Endothelial cell of umbilical vein (primary cell): ENCODE measurements around the gene MBL2. TPM values are rescaled to one million over a fixed set of nuclear protein-coding genes. Genes with fewer than 3 reads are reported as not detected.

Source experiments
- BruUV-seq: library from RNA; stranded (reverse); fragments of 400-500 nt; replicated peaks from 2 replicates; lab custom pipeline; 2021; lab: Mats Ljungman, UMichigan
- CTCF ChIA-PET: fragments of 300-600, 350-600 bp; sonication (Branson Sonifier 250); formaldehyde crosslinking; loops from one replicate; lab custom pipeline; 2021; ENCODE audit warnings: antibody characterized with exemption, inconsistent platforms; lab: Charles Lee
- POLR2A ChIA-PET: fragments of 300-600, 350-600 bp; sonication (Branson Sonifier 250); formaldehyde crosslinking; loops from one replicate; lab custom pipeline; 2021; ENCODE audit warnings: antibody characterized with exemption, inconsistent platforms; lab: Charles Lee
- DNase-seq: peaks from one replicate; pipeline ENCODE4 v3.0.0-alpha.2; 2011; ENCODE audit warnings: low read depth, low spot score
- FAIRE-seq: peaks from 2 replicates; lab custom pipeline; 2011; peaks lifted over from hg19 to GRCh38; lab: Jason Lieb, UNC
- H2AFZ ChIP-seq: 2 replicates; pipeline ENCODE4 v1.6.0; 2012; ENCODE audit warnings: low read depth, low read length, control low read depth, inconsistent platforms
- H3K27ac ChIP-seq: 2 replicates; pipeline ENCODE4 v1.5.1; 2011; ENCODE audit warnings: low read depth, mild to moderate bottlenecking, control low read depth, low read length, moderate library complexity; ENCODE audit not compliant: insufficient read depth
- H3K27me3 ChIP-seq, 2 experiments: 2 replicates each; pipeline versions ENCODE4 v1.6.0 to v1.6.1; 2011; ENCODE audit warnings: low read length in 2 of 2, mixed read lengths in 1 of 2; ENCODE audit not compliant: control insufficient read depth in 2 of 2, insufficient read depth in 2 of 2
- H3K36me3 ChIP-seq, 2 experiments: 2 replicates in 1 of 2; 3 replicates in 1 of 2; pipeline ENCODE4 v1.5.1; 2011; ENCODE audit warnings: low read length in 2 of 2, mild to moderate bottlenecking in 1 of 2, moderate library complexity in 1 of 2; ENCODE audit not compliant: control insufficient read depth in 2 of 2, insufficient read depth in 2 of 2; ENCODE audit errors: extremely low read depth in 1 of 2
- H3K4me1 ChIP-seq: 3 replicates; pipeline ENCODE4 v1.5.1; 2011; ENCODE audit warnings: mild to moderate bottlenecking, low read length; ENCODE audit not compliant: control insufficient read depth, insufficient read depth; ENCODE audit errors: extremely low read depth
- H3K4me2 ChIP-seq: 2 replicates; pipeline ENCODE4 v1.6.1; 2011; ENCODE audit warnings: low read length, control low read depth, mixed read lengths; ENCODE audit not compliant: insufficient read depth
- H3K4me3 ChIP-seq, 3 experiments: fragments of 200-600 bp in 1 of 3; sonication (generic), shearing (Covaris generic) in 1 of 3; replicated peaks in 1 of 3; 2 replicates each; pipeline ENCODE4 v1.5.1; 2011 to 2016; ENCODE audit warnings: control low read depth in 3 of 3, low read length in 3 of 3, mild to moderate bottlenecking in 2 of 3, inconsistent platforms in 1 of 3, low read depth in 1 of 3, moderate library complexity in 1 of 3; ENCODE audit not compliant: insufficient read depth in 1 of 3
- H3K79me2 ChIP-seq: 2 replicates; pipeline ENCODE4 v1.6.0; 2012; ENCODE audit warnings: low read length, inconsistent platforms; ENCODE audit not compliant: control insufficient read depth, insufficient read depth
- H3K9ac ChIP-seq: replicated peaks from 2 replicates; pipeline ENCODE3; 2011; ENCODE audit warnings: low read length, control low read depth; ENCODE audit not compliant: insufficient read depth; ENCODE audit errors: extremely low read depth
- H3K9me1 ChIP-seq: replicated peaks from 3 replicates; pipeline ENCODE4 v1.6.0; 2011; ENCODE audit warnings: mild to moderate bottlenecking, low read length; ENCODE audit not compliant: control insufficient read depth, insufficient read depth; ENCODE audit errors: extremely low read depth
- H3K9me3 ChIP-seq: replicated peaks from 2 replicates; pipeline ENCODE4 v1.5.1; 2012; ENCODE audit warnings: low read length, inconsistent platforms; ENCODE audit not compliant: control insufficient read depth, insufficient read depth
- H4K20me1 ChIP-seq: replicated peaks from 2 replicates; pipeline ENCODE3; 2011; ENCODE audit warnings: mild to moderate bottlenecking, low read length; ENCODE audit not compliant: control insufficient read depth, insufficient read depth; ENCODE audit errors: extremely low read depth
- EZH2 ChIP-seq: IDR thresholded peaks from 2 replicates; pipeline ENCODE4 v1.6.1; 2012; ENCODE audit warnings: borderline replicate concordance, low read depth, mild to moderate bottlenecking, moderate library complexity, low read length, inconsistent platforms; ENCODE audit not compliant: severe bottlenecking
- FOS ChIP-seq: IDR thresholded peaks from 2 replicates; pipeline ENCODE4 v1.6.1; 2011; ENCODE audit warnings: mild to moderate bottlenecking, low read length, moderate library complexity, borderline replicate concordance; ENCODE audit not compliant: insufficient read depth
- GATA2 ChIP-seq: IDR thresholded peaks from 2 replicates; pipeline ENCODE4 v1.7.0; 2011; ENCODE audit warnings: low read depth, mild to moderate bottlenecking, moderate library complexity, mixed read lengths, low read length; ENCODE audit not compliant: insufficient read length, insufficient read depth
- JUN ChIP-seq: IDR thresholded peaks from 2 replicates; pipeline ENCODE4 v1.6.1; 2011; ENCODE audit warnings: borderline replicate concordance, low read depth; ENCODE audit not compliant: insufficient read length, insufficient read depth
- MYC ChIP-seq: IDR thresholded peaks from one replicate; pipeline ENCODE4 v1.6.1; 2011; ENCODE audit warnings: mild to moderate bottlenecking, low read depth, low read length
- POLR2A ChIP-seq: IDR thresholded peaks from 2 replicates; pipeline ENCODE4 v1.6.1; 2012; ENCODE audit warnings: low read depth, mild to moderate bottlenecking, control low read depth, low read length
- POLR2AphosphoS5 ChIP-seq: IDR thresholded peaks from 2 replicates; pipeline ENCODE4 v1.6.1; 2012; ENCODE audit warnings: low read depth, mild to moderate bottlenecking, control low read depth, low read length, moderate library complexity; ENCODE audit not compliant: insufficient read depth
- dilution Hi-C: fragments of 300-500 bp; cut with MboI; formaldehyde crosslinking; loops from one replicate; pipeline ENCODE4 v1.15.0; 2019; ENCODE audit warnings: low sequenced_read_pairs; ENCODE audit not compliant: extremely low pct_ligation_motif_present
- intact Hi-C: fragments of 100-400 bp; cut with micrococcal nuclease; formaldehyde crosslinking; loops from one replicate; pipeline ENCODE4 v1.10.0; 2022
- polyA plus RNA-seq, 4 experiments: library from polyadenylated mRNA; depleted of rRNA in 3 of 4; stranded (reverse) in 3 of 4; unstranded in 1 of 4; fragments of >200 nt; gene quantifications; 2 replicates each; pipeline versions ENCODE4 v1.2.1 to v1.2.3, GENCODE V29; 2011 to 2012; ENCODE audit warnings: missing spikeins in 1 of 4
- total RNA-seq: library from RNA; stranded (reverse); gene quantifications from 2 replicates; pipeline ENCODE4 v1.2.3, GENCODE V29; 2021
- TF ChIP-seq, protein P1 (sequence below): IDR thresholded peaks from 2 replicates; pipeline ENCODE4 v1.6.1; 2011; ENCODE audit not compliant: insufficient read depth, insufficient read length
- TF ChIP-seq, protein P2 (sequence below), 2 donors: IDR thresholded peaks; 1 replicate in 1 of 2; 2 replicates in 1 of 2; pipeline ENCODE4 v1.5.1; 2011; ENCODE audit warnings: low read length in 2 of 2, mild to moderate bottlenecking in 2 of 2, moderate library complexity in 2 of 2, control low read depth in 1 of 2, inconsistent platforms in 1 of 2, low read depth in 1 of 2; ENCODE audit not compliant: insufficient read depth in 1 of 2; ENCODE audit errors: extremely low read depth in 1 of 2

Gene MBL2
- total and polyA plus RNA-seq, 2 donors (not counting 3 experiments of a cell fraction or from before 2014, with no cell fraction given) = not detected

DNA sequence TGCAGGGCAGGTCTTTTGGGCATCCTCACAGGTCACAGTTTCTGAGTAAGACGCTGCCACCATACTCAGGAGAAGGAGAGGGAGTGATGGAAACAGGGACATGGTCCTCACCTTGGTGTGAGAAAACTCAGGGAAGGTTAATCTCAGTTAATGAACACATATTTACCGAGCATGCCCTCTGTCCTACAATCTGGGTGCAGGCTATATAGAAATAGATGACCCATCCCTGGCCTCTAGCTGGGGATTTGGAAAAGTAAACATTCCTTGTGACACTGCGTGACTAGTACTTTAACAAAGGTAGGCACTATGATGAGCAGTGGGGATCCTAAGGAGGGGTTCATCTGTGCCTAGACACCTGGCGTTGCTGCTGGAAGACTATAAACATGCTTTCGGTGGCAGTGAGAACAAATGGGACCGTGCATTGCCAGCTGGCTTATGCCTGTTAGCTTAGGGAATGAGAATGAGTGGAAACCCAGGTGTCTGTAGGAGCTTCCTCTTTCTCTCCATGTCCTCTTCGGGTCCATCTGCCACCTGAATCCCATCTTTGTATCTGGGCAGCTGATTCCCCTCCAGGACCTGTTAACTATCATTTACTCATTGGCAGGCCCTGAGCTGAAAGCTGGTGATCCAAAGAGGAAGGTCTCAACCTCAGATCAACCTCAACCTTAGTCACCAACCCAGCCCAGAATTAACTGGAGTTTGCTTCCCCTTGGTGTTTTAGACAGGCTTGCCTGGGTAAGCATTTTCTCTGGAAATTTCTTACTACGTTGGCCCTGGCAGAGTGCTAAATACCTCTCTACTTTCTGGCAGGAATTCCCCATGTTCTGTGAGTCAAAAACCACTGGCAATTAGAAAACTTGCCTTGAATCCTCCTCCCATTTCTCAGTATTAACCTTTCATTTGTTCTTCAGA is 794 bp downstream of the MBL2 start:
- CTCF ChIA-PET = interaction anchor here (1.0 to 3.2 kb wide), 4 partner anchors 10 to 31 kb away, joined by 3 to 12 read pairs (median 5); no protein-coding TSS in a partner anchor
- dilution Hi-C loops = no loop called here

More for the DNA sequence above, 794 bp downstream of the MBL2 start:
- Histone ChIP-seq H3K36me3 (no peaks in the 10 kb centered on the region), H3K4me2 (no peak overlapping the region), H3K79me2 (no peaks in the 10 kb centered on the region), H2AFZ (no peak overlapping the region), H3K4me3 (no peak overlapping the region), H3K27ac (no peak overlapping the region), H3K4me1 (no peaks in the 10 kb centered on the region), H4K20me1 (no peaks in the 10 kb centered on the region), H3K9me3 (no peaks in the 10 kb centered on the region), H3K9ac (no peak overlapping the region), H3K27me3 (peaks cover 0 to 2% of the 10 kb centered on the region in 2 experiments), H3K9me1 (no peaks in the 10 kb centered on the region)
- POLR2A ChIA-PET = no interaction called here
- FAIRE-seq (no peak), DNase-seq (no peak)
- intact Hi-C loops = no loop called here
- TF ChIP-seq, protein P1, sequence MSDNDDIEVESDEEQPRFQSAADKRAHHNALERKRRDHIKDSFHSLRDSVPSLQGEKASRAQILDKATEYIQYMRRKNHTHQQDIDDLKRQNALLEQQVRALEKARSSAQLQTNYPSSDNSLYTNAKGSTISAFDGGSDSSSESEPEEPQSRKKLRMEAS = no peak
- no peak for TF ChIP-seq JUN
- TF ChIP-seq POLR2A = no peak
- no peak for TF ChIP-seq MYC
- TF ChIP-seq, protein P2, sequence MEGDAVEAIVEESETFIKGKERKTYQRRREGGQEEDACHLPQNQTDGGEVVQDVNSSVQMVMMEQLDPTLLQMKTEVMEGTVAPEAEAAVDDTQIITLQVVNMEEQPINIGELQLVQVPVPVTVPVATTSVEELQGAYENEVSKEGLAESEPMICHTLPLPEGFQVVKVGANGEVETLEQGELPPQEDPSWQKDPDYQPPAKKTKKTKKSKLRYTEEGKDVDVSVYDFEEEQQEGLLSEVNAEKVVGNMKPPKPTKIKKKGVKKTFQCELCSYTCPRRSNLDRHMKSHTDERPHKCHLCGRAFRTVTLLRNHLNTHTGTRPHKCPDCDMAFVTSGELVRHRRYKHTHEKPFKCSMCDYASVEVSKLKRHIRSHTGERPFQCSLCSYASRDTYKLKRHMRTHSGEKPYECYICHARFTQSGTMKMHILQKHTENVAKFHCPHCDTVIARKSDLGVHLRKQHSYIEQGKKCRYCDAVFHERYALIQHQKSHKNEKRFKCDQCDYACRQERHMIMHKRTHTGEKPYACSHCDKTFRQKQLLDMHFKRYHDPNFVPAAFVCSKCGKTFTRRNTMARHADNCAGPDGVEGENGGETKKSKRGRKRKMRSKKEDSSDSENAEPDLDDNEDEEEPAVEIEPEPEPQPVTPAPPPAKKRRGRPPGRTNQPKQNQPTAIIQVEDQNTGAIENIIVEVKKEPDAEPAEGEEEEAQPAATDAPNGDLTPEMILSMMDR (IDR thresholded peaks at IDR 0.05; ENCODE audit: extremely low read depth in 1 of 2, insufficient read depth in 1 of 2, low read depth in 1 of 2, low read length in 2 of 2) = no peak
- no peak for TF ChIP-seq POLR2AphosphoS5
- no peak for TF ChIP-seq GATA2
- TF ChIP-seq EZH2 = no peak
- TF ChIP-seq FOS = no peak
- no TSS peak for BruUV-seq
